BE2C (cell line): Measurements from ENCODE around the gene CLDN5.
A peak's percentile ranks its signal among the peaks of the same experiment; 100 is the strongest.

Experiments
- DNase-seq: peaks from one replicate; pipeline ENCODE4 v3.0.0-alpha.2; 2020
- H3K27me3 ChIP-seq: fragments of 250-450 bp; sonication (Bioruptor Pico); 2 replicates; pipeline ENCODE4 v1.5.1; 2020; ENCODE audit warnings: mild to moderate bottlenecking
- H3K36me3 ChIP-seq: fragments of 250-450 bp; sonication (Bioruptor Pico); 2 replicates; pipeline ENCODE4 v1.5.1; 2020; ENCODE audit warnings: mild to moderate bottlenecking
- H3K4me1 ChIP-seq: fragments of 250-450 bp; sonication (Bioruptor Pico); 2 replicates; pipeline ENCODE4 v1.5.1; 2020
- H3K4me3 ChIP-seq: 2 replicates; pipeline ENCODE4 v1.5.1; 2011; ENCODE audit warnings: low read depth, low read length
- H3K9me3 ChIP-seq: fragments of 250-450 bp; sonication (Bioruptor Pico); 2 replicates; pipeline ENCODE4 v1.5.1; 2020
- TF ChIP-seq, protein P1 (sequence below): IDR thresholded peaks from 2 replicates; pipeline ENCODE4 v1.5.1; 2012; ENCODE audit warnings: mild to moderate bottlenecking, low read depth, low read length

CLDN5 gene

DNA sequence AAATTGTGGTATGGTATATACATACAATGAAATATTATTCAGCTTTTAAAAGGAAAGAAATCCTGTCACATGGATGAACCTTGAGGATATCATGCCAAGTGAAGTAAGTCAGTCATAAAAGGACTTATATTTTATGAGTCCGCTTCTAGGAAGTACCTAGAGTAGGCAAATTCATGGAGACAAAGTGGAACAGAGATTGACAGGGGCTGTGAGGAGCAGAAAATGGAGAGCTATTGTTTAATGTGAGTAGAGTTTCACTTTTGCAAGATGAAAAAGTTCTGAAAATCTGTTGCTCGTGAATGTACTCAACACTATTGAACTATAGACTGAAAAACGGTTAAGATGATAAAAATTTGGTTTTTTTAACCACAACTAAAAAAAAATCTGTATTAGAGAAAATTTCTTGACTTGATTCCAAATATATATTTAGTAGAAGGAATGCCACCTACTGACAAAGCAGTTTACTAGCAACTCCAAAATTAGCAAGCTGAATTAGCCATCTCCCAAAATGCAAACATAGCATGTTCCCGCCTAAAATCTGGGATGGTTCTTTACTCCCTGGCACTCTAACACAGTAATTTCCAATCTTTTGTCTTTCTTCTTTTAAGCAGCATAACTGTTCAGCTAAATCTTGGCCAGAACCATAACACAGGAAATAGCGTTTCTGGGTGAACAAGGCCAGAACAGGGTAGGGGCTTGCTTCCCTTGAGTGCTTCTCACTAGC is 46.7 kb downstream of the CLDN5 start:
- no peak for DNase-seq
- Histone ChIP-seq H3K27me3 (no peaks in the 10 kb centered on the region), H3K9me3 (no peaks in the 10 kb centered on the region), H3K36me3 (peaks cover 33% of the 10 kb centered on the region), H3K4me1 (no peaks in the 10 kb centered on the region), H3K4me3 (peak overlapping the region; percentile 82)
- TF ChIP-seq, protein P1, sequence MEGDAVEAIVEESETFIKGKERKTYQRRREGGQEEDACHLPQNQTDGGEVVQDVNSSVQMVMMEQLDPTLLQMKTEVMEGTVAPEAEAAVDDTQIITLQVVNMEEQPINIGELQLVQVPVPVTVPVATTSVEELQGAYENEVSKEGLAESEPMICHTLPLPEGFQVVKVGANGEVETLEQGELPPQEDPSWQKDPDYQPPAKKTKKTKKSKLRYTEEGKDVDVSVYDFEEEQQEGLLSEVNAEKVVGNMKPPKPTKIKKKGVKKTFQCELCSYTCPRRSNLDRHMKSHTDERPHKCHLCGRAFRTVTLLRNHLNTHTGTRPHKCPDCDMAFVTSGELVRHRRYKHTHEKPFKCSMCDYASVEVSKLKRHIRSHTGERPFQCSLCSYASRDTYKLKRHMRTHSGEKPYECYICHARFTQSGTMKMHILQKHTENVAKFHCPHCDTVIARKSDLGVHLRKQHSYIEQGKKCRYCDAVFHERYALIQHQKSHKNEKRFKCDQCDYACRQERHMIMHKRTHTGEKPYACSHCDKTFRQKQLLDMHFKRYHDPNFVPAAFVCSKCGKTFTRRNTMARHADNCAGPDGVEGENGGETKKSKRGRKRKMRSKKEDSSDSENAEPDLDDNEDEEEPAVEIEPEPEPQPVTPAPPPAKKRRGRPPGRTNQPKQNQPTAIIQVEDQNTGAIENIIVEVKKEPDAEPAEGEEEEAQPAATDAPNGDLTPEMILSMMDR, result peak; percentile 19

DNA sequence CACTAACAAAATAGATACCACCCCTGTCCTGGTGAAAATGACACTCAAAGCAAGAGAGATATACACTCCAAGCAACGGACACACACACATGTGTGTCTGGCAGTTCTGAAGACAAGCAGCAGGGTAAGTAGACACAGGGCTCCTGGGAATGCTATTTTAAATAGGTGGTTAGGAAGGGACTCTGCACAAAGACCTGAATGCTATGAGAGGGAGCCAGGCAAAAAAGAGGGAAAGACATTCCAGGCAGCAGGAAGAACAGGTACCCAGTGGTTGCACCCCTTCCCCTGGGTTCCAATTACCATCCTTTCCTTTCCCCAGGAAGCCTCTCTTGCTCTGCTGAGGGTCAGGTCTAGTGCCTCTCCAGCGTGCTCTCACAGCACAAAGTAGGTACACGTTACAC is 48.2 kb downstream of the CLDN5 start:
- Histone ChIP-seq H3K36me3 (peaks cover 29% of the 10 kb centered on the region), H3K4me3 (no peak overlapping the region), H3K9me3 (no peaks in the 10 kb centered on the region), H3K4me1 (no peaks in the 10 kb centered on the region), H3K27me3 (no peaks in the 10 kb centered on the region)
- TF ChIP-seq, protein P1, result no peak
- no peak for DNase-seq

DNA sequence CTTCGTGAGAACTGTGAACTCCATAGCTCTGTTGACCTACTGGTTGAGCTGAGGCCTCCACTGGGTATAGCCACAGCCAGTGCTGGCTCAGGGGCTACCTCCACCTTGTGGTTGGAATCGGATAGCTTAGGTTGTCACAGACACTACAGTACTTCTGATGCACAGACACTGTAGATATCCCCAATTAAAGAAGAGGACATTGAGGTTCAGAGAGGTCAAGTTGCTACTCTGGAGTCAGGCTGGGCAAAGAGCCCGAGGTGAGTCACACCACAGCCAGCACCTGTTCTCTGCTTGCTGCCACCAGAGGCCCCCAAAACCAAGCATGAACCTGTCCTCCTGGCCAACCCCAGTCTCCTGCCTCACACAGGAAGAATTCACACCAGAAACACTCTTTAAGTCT is 50.6 kb downstream of the CLDN5 start:
- Histone ChIP-seq H3K9me3 (no peaks in the 10 kb centered on the region), H3K4me3 (no peak overlapping the region), H3K27me3 (no peaks in the 10 kb centered on the region), H3K4me1 (no peaks in the 10 kb centered on the region), H3K36me3 (peaks cover 45% of the 10 kb centered on the region)
- DNase-seq, result no peak
- TF ChIP-seq, protein P1, result peak; percentile 10; the same call in 1 of the 2 replicates
